T47D (cell line): Measurements from ENCODE around the gene GSTM1.

ENCODE experiments used
- DNase-seq, 2 experiments: peaks; one replicate each; pipeline versions ENCODE4 v3.0.0 to v3.0.0-alpha.2; 2011 to 2012; ENCODE audit warnings: low read depth in 1 of 2, low spot score in 1 of 2
- JUND ChIP-seq: IDR thresholded peaks from 2 replicates; pipeline ENCODE4 v1.6.1; 2012; ENCODE audit warnings: low read depth
- in situ Hi-C: cut with HindIII; loops from 2 replicates; pipeline ENCODE4 v1.10.0; 2016; ENCODE audit warnings: low sequenced_read_pairs, low pct_unique_long_range_greater_than_20kb

GSTM1 gene

GRCh38 chr1:109714661-109715372, 27.2 kb downstream of the GSTM1 start:
- TF ChIP-seq JUND, result no peak
- in situ Hi-C loops, result no loop called here
- no peak for DNase-seq

GRCh38 chr1:109716121-109716520, 28.5 kb downstream of the GSTM1 start:
- no peak for TF ChIP-seq JUND
- in situ Hi-C loops, result no loop called here
- DNase-seq, result no peak

- TF ChIP-seq JUND, result no peak
- DNase-seq, result no peak
- in situ Hi-C loops, result no loop called here
These were observed 29.0 kb downstream of the GSTM1 start for GRCh38 chr1:109716570-109717090.

GRCh38 chr1:109717729-109718128, 30.1 kb downstream of the GSTM1 start:
- peak in 1 of 2 experiments; percentile 64 for DNase-seq
- in situ Hi-C loops, result no loop called here
- TF ChIP-seq JUND, result no peak

GRCh38 chr1:109718495-109718894, 30.9 kb downstream of the GSTM1 start:
- in situ Hi-C loops, result no loop called here
- no peak for TF ChIP-seq JUND
- peak in 1 of 2 experiments; percentile 82 for DNase-seq

- TF ChIP-seq JUND, result no peak
- in situ Hi-C loops, result no loop called here
- DNase-seq, result no peak
These were observed 31.8 kb downstream of the GSTM1 start for GRCh38 chr1:109719337-109719837.

GRCh38 chr1:109721042-109721441, 33.4 kb downstream of the GSTM1 start:
- no peak for TF ChIP-seq JUND
- in situ Hi-C loops, result no loop called here
- DNase-seq, result no peak

GRCh38 chr1:109721971-109722370, 34.4 kb downstream of the GSTM1 start:
- TF ChIP-seq JUND, result no peak
- in situ Hi-C loops, result no loop called here

GRCh38 chr1:109722908-109723691, 35.5 kb downstream of the GSTM1 start:
- in situ Hi-C loops, result no loop called here
- TF ChIP-seq JUND, result no peak
- peak in 1 of 2 experiments; percentile 31 for DNase-seq

More at GRCh38 chr1:109721971-109722370, 34.4 kb downstream of the GSTM1 start:
- no peak for DNase-seq

GRCh38 chr1:109724933-109725332, 37.3 kb downstream of the GSTM1 start:
- no peak for TF ChIP-seq JUND
- in situ Hi-C loops, result no loop called here
- no peak for DNase-seq

GRCh38 chr1:109725510-109725909, 37.9 kb downstream of the GSTM1 start:
- peak in 1 of 2 experiments; percentile 89 for DNase-seq
- peak; percentile 63; the same call in 1 of the 2 replicates for TF ChIP-seq JUND
- in situ Hi-C loops, result no loop called here

GRCh38 chr1:109726007-109726406, 38.4 kb downstream of the GSTM1 start:
- in situ Hi-C loops, result no loop called here
- DNase-seq, result peak in 1 of 2 experiments; percentile 68
- TF ChIP-seq JUND, result no peak
